Activated CD8-positive, alpha-beta memory T cell treated with anti-CD3 and anti-CD28 coated beads for 1 hour (primary cell): Measurements from ENCODE around the gene GLT6D1.

ENCODE experiments used
- DNase-seq, 2 donors: peaks; one replicate each; pipeline ENCODE4 v3.0.0-alpha.2; 2020; ENCODE audit warnings: low read depth in 1 of 2; ENCODE audit errors: extremely low read depth in 1 of 2

The GLT6D1 gene

DNA sequence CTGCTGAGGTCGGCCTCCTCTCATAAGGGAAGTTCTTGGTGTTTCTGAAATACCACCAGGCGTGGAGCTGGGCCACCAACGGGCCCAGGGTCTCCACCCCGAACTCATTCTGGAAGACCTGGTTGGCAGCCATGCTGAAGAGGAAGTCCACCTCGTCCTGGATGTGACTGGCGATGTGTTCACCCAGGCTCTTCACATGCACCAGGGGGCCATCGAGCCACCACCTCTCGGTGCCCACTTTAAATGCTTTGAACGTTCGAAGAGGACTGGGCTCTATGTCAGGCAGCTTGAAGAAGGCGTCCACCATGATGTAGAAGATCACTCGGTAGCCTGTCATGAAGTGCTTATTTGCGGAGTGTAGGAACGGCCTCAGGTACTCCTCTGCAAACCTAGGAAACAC, 15.1 kb downstream of the GLT6D1 start:
- no peak for DNase-seq

DNA sequence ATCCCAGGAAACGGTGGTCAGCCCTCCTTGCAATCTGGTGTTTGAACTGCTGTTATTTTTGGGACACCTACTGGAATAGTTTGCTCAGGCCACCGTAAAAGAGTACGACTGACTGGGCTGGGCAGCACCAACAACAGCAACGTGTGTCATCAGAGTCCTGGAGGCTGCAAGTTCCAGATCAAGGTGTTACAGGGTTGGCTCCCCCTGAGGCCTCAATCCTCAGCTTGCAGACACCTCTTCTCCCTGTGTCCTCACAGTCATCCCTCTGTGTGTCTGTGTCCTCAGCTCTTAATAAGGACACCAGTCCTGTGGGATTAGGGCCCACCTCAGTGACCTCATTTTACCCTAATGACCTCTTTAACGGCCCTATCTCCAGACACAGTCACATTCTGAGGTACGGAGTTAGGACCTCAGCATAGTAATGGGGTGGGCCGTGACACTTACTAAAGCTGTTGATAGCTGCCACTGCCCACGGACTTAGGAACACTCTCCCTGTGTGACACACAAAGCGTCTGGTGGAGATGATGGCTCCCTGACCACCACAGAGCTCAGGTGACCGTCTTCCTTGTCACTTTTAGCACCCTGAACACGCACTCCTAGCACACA, 16.8 kb downstream of the GLT6D1 start:
- DNase-seq, result no peak

DNA sequence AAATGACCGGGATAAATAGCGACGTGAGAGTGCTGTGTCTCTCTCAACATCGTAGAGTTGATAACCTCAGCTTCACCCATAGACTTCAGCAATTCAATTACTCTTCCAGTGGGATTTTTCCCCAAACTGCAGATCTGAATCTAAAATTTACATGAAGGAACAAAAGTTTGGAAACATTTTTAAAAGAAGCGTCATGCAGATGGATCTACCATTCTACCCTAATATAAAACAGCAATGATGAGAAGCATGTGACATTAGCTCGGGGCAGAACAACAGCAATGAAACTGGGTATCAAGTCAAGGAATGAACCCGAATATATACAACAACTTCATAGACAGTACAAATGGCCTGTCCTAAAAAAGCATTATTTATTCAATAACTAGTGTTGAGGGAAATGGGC, 18.8 kb downstream of the GLT6D1 start:
- DNase-seq, result no peak

DNA sequence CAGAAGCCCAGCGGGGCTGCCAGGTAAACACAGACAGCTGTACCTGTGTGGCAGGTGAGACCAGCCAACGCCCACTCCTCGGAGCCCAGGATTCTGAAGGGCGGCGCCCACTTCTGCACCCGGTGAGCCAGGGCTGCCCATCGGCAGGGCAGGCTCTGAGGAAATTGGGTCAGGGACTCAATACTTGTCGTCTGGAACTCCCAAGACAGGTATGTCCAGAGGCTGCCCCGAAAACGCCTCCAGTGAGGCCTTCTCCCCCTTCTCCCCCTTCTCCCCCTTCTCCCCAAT, 19.8 kb downstream of the GLT6D1 start:
- DNase-seq, result no peak

GRCh38 chr9:135618866-135619598, 20.3 kb downstream of the GLT6D1 start:
- no peak for DNase-seq

DNA sequence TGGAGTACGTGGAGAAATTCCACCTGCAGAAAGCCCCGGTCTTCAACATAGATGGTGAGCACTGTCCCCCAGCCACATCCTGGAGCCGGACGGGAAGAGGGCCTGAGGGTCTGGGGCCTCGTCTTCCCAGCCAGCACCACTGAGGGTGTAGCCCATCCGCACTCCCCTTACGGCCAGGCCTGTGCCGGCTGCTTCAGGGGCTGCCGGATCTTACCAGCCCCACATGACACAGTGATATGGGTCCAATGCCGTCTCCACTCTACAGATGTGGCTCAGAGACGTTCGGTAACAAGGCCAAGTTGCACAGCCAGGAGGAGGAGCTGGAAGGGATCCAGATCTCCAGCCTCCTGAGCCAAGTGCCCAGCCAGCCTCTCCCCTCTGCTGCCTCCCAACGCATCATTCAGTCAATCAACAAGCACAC, 21.3 kb downstream of the GLT6D1 start:
- DNase-seq, result no peak

DNA sequence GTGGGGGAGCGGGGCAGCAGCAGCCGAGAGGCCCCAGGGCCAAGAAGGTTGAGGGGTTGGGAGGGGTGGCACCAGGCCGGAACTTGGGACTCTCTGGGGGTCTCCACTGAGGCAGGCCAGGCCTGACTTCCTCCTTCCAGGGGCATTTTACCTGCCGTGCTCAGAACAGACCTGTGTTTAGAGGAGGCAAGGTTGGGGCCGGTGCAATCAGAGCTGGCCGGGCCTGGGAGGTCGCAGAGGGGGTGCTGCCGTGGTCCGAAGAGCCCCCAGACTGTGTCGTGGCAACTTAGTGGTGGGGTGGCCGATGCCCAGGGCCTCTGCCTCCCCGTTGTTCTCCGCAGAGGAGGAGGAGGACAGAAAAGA, 21.8 kb downstream of the GLT6D1 start:
- DNase-seq, result no peak

- DNase-seq, result no peak
Observed at GRCh38 chr9:135616619-135617537, 22.5 kb downstream of the GLT6D1 start.

- DNase-seq, result no peak
Observed at GRCh38 chr9:135615666-135616618, 23.4 kb downstream of the GLT6D1 start.

GRCh38 chr9:135614821-135615665, 24.3 kb downstream of the GLT6D1 start:
- no peak for DNase-seq

- no peak for DNase-seq
Observed at GRCh38 chr9:135613946-135614805, 25.2 kb downstream of the GLT6D1 start.

- DNase-seq, result no peak
Observed at GRCh38 chr9:135612981-135613910, 26.1 kb downstream of the GLT6D1 start.

- no peak for DNase-seq
Observed at GRCh38 chr9:135612437-135612836, 26.9 kb downstream of the GLT6D1 start.

GRCh38 chr9:135611875-135612209, 27.5 kb downstream of the GLT6D1 start:
- DNase-seq, result no peak

GRCh38 chr9:135611142-135611874, 28.0 kb downstream of the GLT6D1 start:
- DNase-seq, result no peak

GRCh38 chr9:135610290-135611141, 28.8 kb downstream of the GLT6D1 start:
- DNase-seq, result no peak
